IPS DF 6.9 (cell line): Measurements from ENCODE around the gene USP46.

Experiments
- DNase-seq: peaks from one replicate; pipeline ENCODE4 v3.0.0-alpha.2; 2013; ENCODE audit warnings: low read depth, low spot score
- H3K27ac ChIP-seq: one replicate; pipeline ENCODE4 v1.5.1; 2013; ENCODE audit warnings: low read length, control low read depth
- H3K27me3 ChIP-seq: 2 replicates; pipeline ENCODE4 v1.6.1; 2013; ENCODE audit warnings: mild to moderate bottlenecking, low read length; ENCODE audit not compliant: control insufficient read depth, insufficient read depth
- H3K36me3 ChIP-seq: 2 replicates; pipeline ENCODE4 v1.6.1; 2013; ENCODE audit warnings: low read length; ENCODE audit not compliant: control insufficient read depth, insufficient read depth
- H3K4me1 ChIP-seq: 2 replicates; pipeline ENCODE4 v1.6.1; 2013; ENCODE audit warnings: low read length; ENCODE audit not compliant: control insufficient read depth, insufficient read depth
- H3K4me3 ChIP-seq: 2 replicates; pipeline ENCODE4 v1.5.1; 2013; ENCODE audit warnings: mild to moderate bottlenecking, low read length
- H3K9me3 ChIP-seq: 2 replicates; pipeline ENCODE4 v1.6.1; 2013; ENCODE audit warnings: low read length, inconsistent platforms; ENCODE audit not compliant: control insufficient read depth, insufficient read depth
- WGBS: extraction: QIAGEN DNeasy Blood & Tissue Kit; methylation state at CpG from one replicate; pipeline ENCODE4 v1.1.7; 2013; ENCODE audit warnings: mixed read lengths, missing lambda C conversion rate; ENCODE audit not compliant: insufficient read length, insufficient coverage; 5-methylcytosine and 5-hydroxymethylcytosine counted together

Gene USP46

GRCh38 chr4:52578951-52579350 is 80.2 kb downstream of the USP46 start:
- WGBS, result no CpG with 5 or more reads among the region's 2 CpGs
- H3K9me3 ChIP-seq, result no peaks in the 10 kb centered on the region
- no peak overlapping the region for H3K4me3 ChIP-seq
- no peak for DNase-seq
- no peaks in the 10 kb centered on the region for H3K36me3 ChIP-seq
- no peaks in the 10 kb centered on the region for H3K27me3 ChIP-seq
- H3K27ac ChIP-seq, result no peak overlapping the region
- 0 out of 2 replicates have a peak, but pooled peaks cover under 1% of the 10 kb centered on the region for H3K4me1 ChIP-seq

GRCh38 chr4:52577624-52577962 is 81.5 kb downstream of the USP46 start:
- no peak for DNase-seq
- no CpG with 5 or more reads among the region's 4 CpGs for WGBS
- Histone ChIP-seq H3K9me3 (no peaks in the 10 kb centered on the region), H3K27me3 (no peaks in the 10 kb centered on the region), H3K4me1 (no peaks in the 10 kb centered on the region), H3K27ac (no peak overlapping the region), H3K36me3 (no peaks in the 10 kb centered on the region), H3K4me3 (no peak overlapping the region; the same call in 1 of the 2 replicates)

DNA sequence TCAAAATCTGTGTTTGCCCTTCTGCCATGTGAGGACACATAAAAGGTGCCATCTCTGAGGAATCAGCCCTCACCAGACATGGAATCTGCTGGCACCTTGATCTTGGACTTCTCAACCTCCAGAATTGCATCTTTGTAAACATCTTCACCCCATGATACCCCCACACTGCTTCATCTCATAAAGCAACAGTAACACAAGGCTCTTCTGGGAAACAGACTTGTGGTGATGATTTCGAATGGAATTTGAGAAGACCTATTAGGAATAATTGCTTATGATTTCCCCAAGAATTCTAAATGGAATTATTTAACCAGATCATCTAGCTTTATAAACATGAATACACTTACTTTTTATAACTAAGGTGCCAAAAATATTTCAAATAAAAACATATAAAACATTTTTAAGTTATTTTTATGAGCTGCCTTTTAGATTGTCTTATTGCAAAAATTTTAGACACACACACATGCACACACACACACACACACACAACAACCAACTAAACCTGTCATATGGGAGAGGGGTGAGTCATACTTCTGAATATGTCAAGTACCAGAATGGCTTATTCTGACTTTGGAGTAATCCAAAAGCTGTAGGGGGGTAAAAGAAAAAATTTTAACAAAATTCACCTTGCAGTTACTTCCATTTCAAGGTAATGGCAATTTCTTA is 82.0 kb downstream of the USP46 start:
- no peak overlapping the region for H3K27ac ChIP-seq
- no peaks in the 10 kb centered on the region for H3K9me3 ChIP-seq
- no peaks in the 10 kb centered on the region for H3K27me3 ChIP-seq
- DNase-seq, result no peak
- WGBS, result no CpG with 5 or more reads among the region's 1 CpG
- H3K4me1 ChIP-seq, result no peaks in the 10 kb centered on the region
- no peaks in the 10 kb centered on the region for H3K36me3 ChIP-seq
- no peak overlapping the region for H3K4me3 ChIP-seq

- no peaks in the 10 kb centered on the region for H3K9me3 ChIP-seq
- DNase-seq, result no peak
- H3K36me3 ChIP-seq, result no peaks in the 10 kb centered on the region
- H3K4me1 ChIP-seq, result no peaks in the 10 kb centered on the region
- H3K4me3 ChIP-seq, result no peak overlapping the region
- no CpG with 5 or more reads among the region's 7 CpGs for WGBS
- H3K27me3 ChIP-seq, result no peaks in the 10 kb centered on the region
- no peak overlapping the region for H3K27ac ChIP-seq
Observed at GRCh38 chr4:52576326-52576725, 82.8 kb downstream of the USP46 start.

GRCh38 chr4:52575406-52575805 is 83.7 kb downstream of the USP46 start:
- no peaks in the 10 kb centered on the region for H3K27me3 ChIP-seq
- no peaks in the 10 kb centered on the region for H3K36me3 ChIP-seq
- H3K27ac ChIP-seq, result no peak overlapping the region
- WGBS, result no CpG with 5 or more reads among the region's 1 CpG
- H3K4me3 ChIP-seq, result no peak overlapping the region
- H3K9me3 ChIP-seq, result no peaks in the 10 kb centered on the region
- DNase-seq, result no peak
- H3K4me1 ChIP-seq, result no peaks in the 10 kb centered on the region

DNA sequence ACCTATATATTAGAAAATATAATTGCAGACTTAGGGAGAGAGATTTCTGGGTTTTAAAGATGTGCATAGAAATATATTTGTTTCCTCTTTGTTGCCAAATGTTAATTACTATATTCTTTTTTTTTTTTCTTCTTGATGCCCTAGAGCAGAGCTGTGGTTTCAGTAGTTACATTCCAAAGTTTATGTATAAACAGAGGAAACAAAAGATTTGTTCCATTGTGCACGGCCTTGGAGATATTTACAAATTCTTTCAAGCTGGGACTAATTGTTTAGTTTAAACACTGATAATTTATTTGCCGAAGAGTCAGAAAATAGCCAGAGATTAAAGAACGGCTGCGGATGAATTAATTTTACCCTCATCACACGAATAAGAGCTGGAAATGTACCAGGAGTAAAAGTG is 85.1 kb downstream of the USP46 start:
- Histone ChIP-seq H3K4me1 (no peaks in the 10 kb centered on the region), H3K27ac (no peak overlapping the region), H3K9me3 (no peaks in the 10 kb centered on the region), H3K36me3 (no peaks in the 10 kb centered on the region), H3K27me3 (no peaks in the 10 kb centered on the region), H3K4me3 (no peak overlapping the region)
- no peak for DNase-seq
- WGBS, result no CpG with 5 or more reads among the region's 5 CpGs

DNA sequence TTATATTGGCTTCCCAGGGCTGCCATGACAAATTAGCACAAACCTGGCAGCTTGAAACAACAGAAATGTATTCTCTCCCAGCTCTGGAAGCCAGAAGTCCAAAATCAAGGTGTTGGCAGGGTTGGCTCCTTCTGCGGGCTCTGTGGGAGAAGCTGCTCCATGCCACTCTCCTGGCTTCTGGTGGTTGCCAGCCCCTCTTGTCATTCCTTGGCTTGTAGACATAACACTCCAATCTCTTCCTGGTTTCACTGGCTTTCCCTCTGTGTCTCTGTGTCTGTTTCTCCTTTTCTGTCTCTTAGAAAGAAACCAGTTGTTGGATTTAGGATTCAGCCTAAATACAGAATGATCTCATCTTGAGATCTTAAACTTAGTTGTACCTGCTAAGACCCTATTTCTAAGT is 85.5 kb downstream of the USP46 start:
- no peaks in the 10 kb centered on the region for H3K27me3 ChIP-seq
- no peaks in the 10 kb centered on the region for H3K9me3 ChIP-seq
- WGBS, result no CpG with 5 or more reads among the region's 1 CpG
- H3K36me3 ChIP-seq, result no peaks in the 10 kb centered on the region
- H3K27ac ChIP-seq, result no peak overlapping the region
- no peak for DNase-seq
- H3K4me1 ChIP-seq, result no peaks in the 10 kb centered on the region
- no peak overlapping the region for H3K4me3 ChIP-seq

DNA sequence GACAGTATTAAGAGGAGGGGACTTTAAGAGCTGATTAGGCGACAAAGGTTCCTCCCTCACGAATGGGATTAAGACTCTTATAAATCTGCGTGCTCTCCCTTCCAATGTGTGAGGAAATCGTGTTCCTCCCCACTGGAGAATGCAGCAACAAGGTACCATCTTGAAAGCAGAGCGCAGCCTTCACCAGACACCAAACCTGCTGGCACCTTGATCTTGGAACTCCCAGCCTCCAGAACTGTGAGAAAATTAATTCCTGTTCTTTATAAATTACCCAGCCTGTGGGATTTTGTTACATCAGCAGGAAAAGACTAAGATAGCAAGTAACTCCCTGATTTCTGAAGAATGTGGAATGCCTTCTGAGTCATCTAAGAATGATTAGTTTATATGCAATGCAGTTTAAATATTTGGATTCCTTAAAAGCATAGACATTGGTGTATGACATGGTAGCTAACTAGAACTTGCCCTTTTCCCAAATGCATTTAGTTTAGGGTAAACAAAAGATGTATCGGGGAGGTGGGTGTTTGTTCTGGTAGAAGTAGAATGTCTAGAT is 86.1 kb downstream of the USP46 start:
- H3K4me3 ChIP-seq, result no peak overlapping the region
- H3K4me1 ChIP-seq, result no peaks in the 10 kb centered on the region
- H3K27me3 ChIP-seq, result no peaks in the 10 kb centered on the region
- WGBS, result no CpG with 5 or more reads among the region's 6 CpGs
- no peaks in the 10 kb centered on the region for H3K36me3 ChIP-seq
- H3K27ac ChIP-seq, result no peak overlapping the region
- DNase-seq, result no peak
- no peaks in the 10 kb centered on the region for H3K9me3 ChIP-seq

- no CpG with 5 or more reads among the region's 3 CpGs for WGBS
- Histone ChIP-seq H3K4me1 (no peaks in the 10 kb centered on the region), H3K36me3 (no peaks in the 10 kb centered on the region), H3K27ac (no peak overlapping the region), H3K4me3 (no peak overlapping the region), H3K27me3 (no peaks in the 10 kb centered on the region), H3K9me3 (no peaks in the 10 kb centered on the region)
- no peak for DNase-seq
Observed at GRCh38 chr4:52568351-52568750, 90.8 kb downstream of the USP46 start.

DNA sequence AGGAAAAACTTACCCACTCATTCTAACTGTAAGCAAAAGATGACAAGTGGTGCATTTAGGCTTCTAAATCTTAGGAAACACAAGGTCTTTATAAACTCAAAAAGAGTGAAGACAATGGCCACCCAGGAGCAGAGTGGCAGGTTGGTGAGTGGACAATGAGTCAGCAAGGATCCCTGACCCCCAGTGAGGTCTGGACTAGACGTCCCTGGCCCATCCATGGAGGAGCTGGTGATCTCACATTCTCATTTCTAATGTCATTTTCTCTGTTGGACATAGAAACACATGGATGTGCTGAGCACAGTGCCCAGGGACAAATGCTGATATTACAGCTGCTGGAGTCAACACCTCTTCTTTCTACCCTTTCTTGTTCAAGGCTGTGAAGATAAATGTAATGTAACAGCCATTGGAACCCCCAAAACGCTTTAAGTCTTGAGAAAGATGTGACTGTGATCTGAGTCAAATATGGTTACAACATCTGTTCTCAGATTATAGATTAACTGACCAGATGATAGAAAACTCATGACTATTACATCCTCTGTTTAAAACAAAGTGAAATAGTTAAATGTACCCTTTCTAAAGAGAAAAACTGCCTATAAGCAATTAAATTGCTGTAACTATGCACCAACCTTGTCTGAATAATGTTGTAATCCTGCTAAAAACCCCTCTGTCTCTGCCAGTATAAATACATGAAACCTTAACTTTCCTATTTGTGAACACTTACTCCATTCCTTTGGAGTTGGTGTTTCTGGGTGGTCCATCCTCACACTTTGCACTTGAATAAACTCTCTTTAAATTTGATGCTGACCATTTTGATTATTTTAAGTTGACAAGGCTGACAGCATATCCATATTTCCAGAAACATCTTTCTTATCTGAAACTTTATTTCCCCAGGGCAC is 92.7 kb downstream of the USP46 start:
- Histone ChIP-seq H3K27ac (no peak overlapping the region), H3K36me3 (no peaks in the 10 kb centered on the region), H3K4me1 (no peaks in the 10 kb centered on the region), H3K27me3 (no peaks in the 10 kb centered on the region), H3K4me3 (no peak overlapping the region), H3K9me3 (no peaks in the 10 kb centered on the region)
- no CpG with 5 or more reads among the region's 2 CpGs for WGBS
- no peak for DNase-seq
